ENCODE measurements around the gene CADPS.

- no peak for TF ChIP-seq CTCF (IDR thresholded peaks at IDR 0.05)
- TF ChIP-seq POLR2A (IDR thresholded peaks at IDR 0.05), result no peak
Measured at GRCh38 chr3:62363275-62363674, 511.9 kb downstream of the CADPS start.
